ENCODE results near the gene PFDN2. TPM values are rescaled to one million over a fixed set of nuclear protein-coding genes. Genes with fewer than 3 reads are reported as not detected.
"Not testable (repeated sequence)": the region's sequence is repeated elsewhere in the genome, so short reads cannot be mapped to it uniquely, and the experiment has no call there.

PFDN2 gene
- total and polyA plus RNA-seq, 4 donors: 30.3 to 152 (median 94.9) TPM

DNA sequence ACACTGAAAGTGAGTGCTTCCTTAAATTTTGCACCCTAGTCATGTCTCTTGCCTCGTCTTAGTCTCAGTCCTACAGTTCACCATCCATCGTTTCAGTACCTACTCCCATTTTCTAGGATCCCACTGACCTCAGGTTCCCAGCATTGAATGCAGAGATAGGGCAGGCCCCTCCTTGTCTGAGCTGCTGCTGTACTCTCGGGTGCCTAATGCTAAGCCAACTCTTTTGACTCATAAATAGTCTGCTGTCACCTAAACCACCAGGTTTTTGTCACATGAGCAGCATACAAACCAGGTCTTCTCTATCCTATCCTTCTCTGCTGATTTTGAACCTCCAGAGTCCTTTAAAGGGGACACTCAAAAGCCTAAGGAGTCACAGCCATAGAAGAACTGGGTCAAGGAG lies 51.1 kb downstream of the PFDN2 start:
- Histone ChIP-seq H3K27ac (ENCODE audit: low read depth, low read length) (no peak overlapping the region), H3K9me3 (ENCODE audit: control insufficient read depth, insufficient read depth, low read length) (no peaks in the 10 kb centered on the region), H3K36me3 (ENCODE audit: control insufficient read depth, insufficient read depth, low read length) (no peaks in the 10 kb centered on the region), H3K4me1 (ENCODE audit: control insufficient read depth, insufficient read depth, low read length) (no peaks in the 10 kb centered on the region), H3K27me3 (ENCODE audit: control insufficient read depth, insufficient read depth, low read length) (no peaks in the 10 kb centered on the region), H3K4me3 (ENCODE audit: low read depth, low read length) (no peak overlapping the region)
- WGBS (ENCODE audit: insufficient coverage): 78% methylated on average over 3 of the region's 3 CpGs
- DNase-seq (ENCODE audit: low read depth in 4 of 6, low spot score in 6 of 6): no peak

DNA sequence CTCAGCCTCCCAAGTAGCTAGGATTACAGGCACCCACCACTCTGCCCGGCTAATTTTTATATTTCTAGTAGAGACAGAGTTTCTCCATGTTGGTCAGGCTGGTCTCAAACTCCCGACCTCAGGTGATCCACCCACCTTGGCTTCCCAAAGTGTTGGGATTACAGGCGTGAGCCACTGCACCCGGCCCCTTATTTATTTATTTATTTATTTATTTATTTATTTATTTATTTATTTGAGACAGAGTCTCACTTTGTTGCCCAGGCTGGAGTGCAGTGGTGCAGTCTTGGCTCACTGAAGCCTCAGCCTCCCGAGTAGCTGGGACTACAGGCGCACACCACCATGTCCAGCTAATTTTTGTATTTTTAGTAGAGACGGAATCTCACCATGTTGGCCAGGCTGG lies 52.2 kb downstream of the PFDN2 start:
- not testable (repeated sequence) for H3K4me3 ChIP-seq (ENCODE audit: low read depth, low read length); DNase-seq (ENCODE audit: low read depth in 4 of 6, low spot score in 6 of 6); H3K9me3 ChIP-seq (ENCODE audit: control insufficient read depth, insufficient read depth, low read length); H3K27ac ChIP-seq (ENCODE audit: low read depth, low read length); H3K4me1 ChIP-seq (ENCODE audit: control insufficient read depth, insufficient read depth, low read length); H3K27me3 ChIP-seq (ENCODE audit: control insufficient read depth, insufficient read depth, low read length); H3K36me3 ChIP-seq (ENCODE audit: control insufficient read depth, insufficient read depth, low read length)
- WGBS (ENCODE audit: insufficient coverage): 92% methylated on average over 3 of the region's 7 CpGs

DNA sequence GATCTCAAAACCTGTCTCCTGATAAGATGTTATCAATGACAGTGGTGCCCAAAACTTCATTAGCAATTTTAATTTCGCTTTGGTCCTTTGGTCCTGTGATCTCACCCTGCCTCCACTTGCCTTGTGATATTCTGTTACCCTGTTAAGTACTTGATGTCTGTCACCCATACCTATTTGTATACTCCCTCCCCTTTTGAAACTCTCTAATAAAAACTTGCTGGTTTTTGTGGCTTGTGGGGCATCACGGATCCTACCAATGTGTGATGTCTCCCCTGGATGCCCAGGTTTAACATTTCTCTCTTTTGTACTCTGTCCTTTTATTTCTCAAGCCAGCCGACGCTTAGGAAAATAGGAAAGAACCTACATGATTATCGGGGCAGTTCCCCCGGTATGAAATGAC lies 53.9 kb downstream of the PFDN2 start:
- 36% methylated on average over 1 of the region's 6 CpGs for WGBS (ENCODE audit: insufficient coverage)
- not testable (repeated sequence) for H3K27ac ChIP-seq (ENCODE audit: low read depth, low read length); H3K4me1 ChIP-seq (ENCODE audit: control insufficient read depth, insufficient read depth, low read length); H3K27me3 ChIP-seq (ENCODE audit: control insufficient read depth, insufficient read depth, low read length); H3K9me3 ChIP-seq (ENCODE audit: control insufficient read depth, insufficient read depth, low read length); DNase-seq (ENCODE audit: low read depth in 4 of 6, low spot score in 6 of 6); H3K4me3 ChIP-seq (ENCODE audit: low read depth, low read length); H3K36me3 ChIP-seq (ENCODE audit: control insufficient read depth, insufficient read depth, low read length)

DNA sequence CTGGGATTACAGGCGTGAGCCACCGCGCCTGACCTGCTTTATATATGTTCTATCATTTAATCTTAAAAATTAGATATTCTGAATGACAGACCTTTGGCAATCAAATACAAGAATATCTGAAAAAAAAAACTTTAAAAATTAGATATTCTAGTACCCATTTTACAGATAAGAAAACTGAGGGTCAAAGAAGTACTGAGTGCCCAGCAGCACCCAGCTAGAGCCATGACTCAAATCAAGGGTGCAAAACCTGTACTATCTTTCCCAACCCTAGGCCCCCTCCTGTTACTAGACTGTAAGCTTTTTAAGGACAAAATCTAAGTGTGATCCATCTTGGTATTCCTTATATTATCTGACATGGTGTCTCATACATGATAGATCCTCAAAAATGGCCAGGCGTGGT lies 56.4 kb downstream of the PFDN2 start:
- Histone ChIP-seq H3K4me3 (ENCODE audit: low read depth, low read length) (no peak overlapping the region), H3K36me3 (ENCODE audit: control insufficient read depth, insufficient read depth, low read length) (no peaks in the 10 kb centered on the region), H3K27me3 (ENCODE audit: control insufficient read depth, insufficient read depth, low read length) (no peaks in the 10 kb centered on the region), H3K4me1 (ENCODE audit: control insufficient read depth, insufficient read depth, low read length) (no peaks in the 10 kb centered on the region), H3K9me3 (ENCODE audit: control insufficient read depth, insufficient read depth, low read length) (no peaks in the 10 kb centered on the region), H3K27ac (ENCODE audit: low read depth, low read length) (no peak overlapping the region)
- no CpG with 5 or more reads among the region's 4 CpGs for WGBS (ENCODE audit: insufficient coverage)
- DNase-seq (ENCODE audit: low read depth in 4 of 6, low spot score in 6 of 6): no peak

- Histone ChIP-seq H3K36me3 (ENCODE audit: control insufficient read depth, insufficient read depth, low read length) (no peaks in the 10 kb centered on the region), H3K27me3 (ENCODE audit: control insufficient read depth, insufficient read depth, low read length) (peaks cover 4% of the 10 kb centered on the region), H3K4me3 (ENCODE audit: low read depth, low read length) (no peak overlapping the region), H3K27ac (ENCODE audit: low read depth, low read length) (no peak overlapping the region), H3K9me3 (ENCODE audit: control insufficient read depth, insufficient read depth, low read length) (no peaks in the 10 kb centered on the region), H3K4me1 (ENCODE audit: control insufficient read depth, insufficient read depth, low read length) (no peaks in the 10 kb centered on the region)
- no peak for DNase-seq (ENCODE audit: low read depth in 4 of 6, low spot score in 6 of 6)
- WGBS (ENCODE audit: insufficient coverage): no CpG with 5 or more reads among the region's 6 CpGs
Measured at GRCh38 chr1:161059293-161059692, 58.5 kb downstream of the PFDN2 start.

DNA sequence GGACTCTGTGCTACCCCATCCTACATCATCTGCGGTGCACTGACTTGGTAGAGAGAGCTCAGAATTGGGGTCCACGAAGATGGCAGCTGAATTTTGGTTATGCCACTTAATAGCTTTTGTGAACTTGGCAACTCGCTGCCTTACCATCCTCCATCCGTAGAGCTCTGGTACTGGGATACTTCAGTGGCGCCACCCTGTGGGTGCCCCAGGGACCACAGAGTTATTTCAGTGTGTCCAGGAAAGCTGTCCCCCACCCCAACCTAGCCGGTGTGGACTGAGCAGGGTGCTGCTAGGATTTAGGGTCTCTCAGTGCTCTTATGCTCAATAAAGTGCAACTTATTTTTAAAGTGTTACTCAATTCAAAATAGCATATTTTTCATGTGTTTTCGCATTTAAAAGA lies 63.0 kb downstream of the PFDN2 start:
- WGBS (ENCODE audit: insufficient coverage): 93% methylated on average over 5 of the region's 7 CpGs
- peaks cover 6% of the 10 kb centered on the region for H3K27me3 ChIP-seq (ENCODE audit: control insufficient read depth, insufficient read depth, low read length)
- no peaks in the 10 kb centered on the region for H3K36me3 ChIP-seq (ENCODE audit: control insufficient read depth, insufficient read depth, low read length)
- DNase-seq (ENCODE audit: low read depth in 4 of 6, low spot score in 6 of 6): no peak
- no peaks in the 10 kb centered on the region for H3K9me3 ChIP-seq (ENCODE audit: control insufficient read depth, insufficient read depth, low read length)
- no peak overlapping the region for H3K4me3 ChIP-seq (ENCODE audit: low read depth, low read length)
- no peak overlapping the region for H3K27ac ChIP-seq (ENCODE audit: low read depth, low read length)
- H3K4me1 ChIP-seq (ENCODE audit: control insufficient read depth, insufficient read depth, low read length): no peaks in the 10 kb centered on the region

GRCh38 chr1:161054232-161054631 lies 63.6 kb downstream of the PFDN2 start:
- Histone ChIP-seq H3K36me3 (ENCODE audit: control insufficient read depth, insufficient read depth, low read length) (no peaks in the 10 kb centered on the region), H3K4me1 (ENCODE audit: control insufficient read depth, insufficient read depth, low read length) (no peaks in the 10 kb centered on the region), H3K9me3 (ENCODE audit: control insufficient read depth, insufficient read depth, low read length) (no peaks in the 10 kb centered on the region), H3K27ac (ENCODE audit: low read depth, low read length) (no peak overlapping the region), H3K27me3 (ENCODE audit: control insufficient read depth, insufficient read depth, low read length) (peaks cover 6% of the 10 kb centered on the region), H3K4me3 (ENCODE audit: low read depth, low read length) (no peak overlapping the region)
- DNase-seq (ENCODE audit: low read depth in 4 of 6, low spot score in 6 of 6): no peak
- 100% methylated on average over 3 of the region's 4 CpGs for WGBS (ENCODE audit: insufficient coverage)

DNA sequence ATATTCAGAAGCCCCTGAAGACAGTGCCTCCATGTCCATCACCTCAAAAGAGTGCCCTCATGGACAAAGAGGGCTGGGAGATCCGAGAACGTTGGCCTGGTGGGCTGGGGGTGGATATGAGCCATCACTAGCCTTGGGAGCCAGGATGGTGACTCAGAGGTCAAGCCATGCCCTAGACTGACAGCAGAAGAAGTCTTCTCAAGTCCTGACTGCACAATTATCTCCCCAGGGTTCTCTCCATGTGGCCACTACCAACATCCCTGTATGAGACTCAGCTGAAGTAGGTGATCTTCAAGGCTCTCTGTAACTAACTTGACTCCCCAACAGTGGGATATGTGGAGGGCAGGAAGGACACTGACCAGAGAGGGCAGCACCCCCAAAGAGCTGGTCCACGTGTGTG lies 64.9 kb downstream of the PFDN2 start:
- peaks cover 3% of the 10 kb centered on the region for H3K36me3 ChIP-seq (ENCODE audit: control insufficient read depth, insufficient read depth, low read length)

GRCh38 chr1:161051219-161051618 lies 66.6 kb downstream of the PFDN2 start:
- Histone ChIP-seq H3K27ac (ENCODE audit: low read depth, low read length) (no peak overlapping the region), H3K4me3 (ENCODE audit: low read depth, low read length) (no peak overlapping the region), H3K4me1 (ENCODE audit: control insufficient read depth, insufficient read depth, low read length) (no peaks in the 10 kb centered on the region), H3K36me3 (ENCODE audit: control insufficient read depth, insufficient read depth, low read length) (peaks cover 3% of the 10 kb centered on the region), H3K27me3 (ENCODE audit: control insufficient read depth, insufficient read depth, low read length) (peaks cover 6% of the 10 kb centered on the region), H3K9me3 (ENCODE audit: control insufficient read depth, insufficient read depth, low read length) (peaks cover 2% of the 10 kb centered on the region)
- DNase-seq (ENCODE audit: low read depth in 4 of 6, low spot score in 6 of 6): no peak
- 94% methylated on average over 8 of the region's 10 CpGs for WGBS (ENCODE audit: insufficient coverage)

More for the DNA sequence above, 64.9 kb downstream of the PFDN2 start:
- Histone ChIP-seq H3K4me1 (ENCODE audit: control insufficient read depth, insufficient read depth, low read length) (no peaks in the 10 kb centered on the region), H3K27me3 (ENCODE audit: control insufficient read depth, insufficient read depth, low read length) (peaks cover 6% of the 10 kb centered on the region), H3K9me3 (ENCODE audit: control insufficient read depth, insufficient read depth, low read length) (no peaks in the 10 kb centered on the region), H3K4me3 (ENCODE audit: low read depth, low read length) (no peak overlapping the region), H3K27ac (ENCODE audit: low read depth, low read length) (no peak overlapping the region)
- DNase-seq (ENCODE audit: low read depth in 4 of 6, low spot score in 6 of 6): no peak
- WGBS (ENCODE audit: insufficient coverage): 60% methylated on average over 1 of the region's 3 CpGs
